Trophoblast cell (in vitro differentiated cells and primary cell): ENCODE measurements around the gene SLC29A2.

Experiments used
- DNase-seq, 2 donors: peaks; one replicate each; pipeline ENCODE4 v3.0.0-alpha.2; 2016
- H2AFZ ChIP-seq: 2 replicates; pipeline ENCODE4 v1.6.1; 2013; ENCODE audit warnings: low read length, moderate library complexity, mild to moderate bottlenecking; ENCODE audit not compliant: insufficient read depth, poor library complexity
- H2AK5ac ChIP-seq: 2 replicates; pipeline ENCODE4 v1.6.1; 2013; ENCODE audit warnings: mild to moderate bottlenecking, low read length
- H2BK120ac ChIP-seq: 2 replicates; pipeline ENCODE4 v1.6.1; 2013; ENCODE audit warnings: low read length, mild to moderate bottlenecking, moderate library complexity; ENCODE audit not compliant: insufficient read depth, poor library complexity
- H2BK12ac ChIP-seq: 2 replicates; pipeline ENCODE4 v1.6.1; 2013; ENCODE audit warnings: mild to moderate bottlenecking, low read length, moderate library complexity
- H2BK5ac ChIP-seq: 2 replicates; pipeline ENCODE4 v1.6.1; 2013; ENCODE audit warnings: low read length, low read depth, moderate library complexity, mild to moderate bottlenecking; ENCODE audit not compliant: poor library complexity
- H3K14ac ChIP-seq: 2 replicates; pipeline ENCODE4 v1.6.1; 2013; ENCODE audit warnings: mild to moderate bottlenecking, low read length
- H3K18ac ChIP-seq: 2 replicates; pipeline ENCODE4 v1.6.1; 2013; ENCODE audit warnings: mild to moderate bottlenecking, low read length
- H3K23ac ChIP-seq: 2 replicates; pipeline ENCODE4 v1.6.1; 2013; ENCODE audit warnings: low read length
- H3K27ac ChIP-seq: 2 replicates; pipeline ENCODE4 v1.5.1; 2013; ENCODE audit warnings: low read depth, mild to moderate bottlenecking, inconsistent platforms, low read length, moderate library complexity
- H3K27me3 ChIP-seq: 2 replicates; pipeline ENCODE4 v1.6.1; 2013; ENCODE audit warnings: inconsistent platforms, mild to moderate bottlenecking, low read length, moderate library complexity; ENCODE audit not compliant: insufficient read depth
- H3K36me3 ChIP-seq, 2 experiments: 1 replicate in 1 of 2; 2 replicates in 1 of 2; pipeline ENCODE4 v1.6.1; 2013; ENCODE audit warnings: low read length in 2 of 2, mild to moderate bottlenecking in 2 of 2, moderate library complexity in 1 of 2; ENCODE audit not compliant: insufficient read depth in 2 of 2, control insufficient read depth in 1 of 2
- H3K4ac ChIP-seq: 2 replicates; pipeline ENCODE4 v1.6.1; 2013; ENCODE audit warnings: low read depth, mild to moderate bottlenecking, low read length, moderate library complexity
- H3K4me1 ChIP-seq, 2 experiments: 1 replicate in 1 of 2; 2 replicates in 1 of 2; pipeline ENCODE4 v1.6.1; 2013; ENCODE audit warnings: low read length in 2 of 2, mild to moderate bottlenecking in 2 of 2, moderate library complexity in 1 of 2; ENCODE audit not compliant: insufficient read depth in 2 of 2, control insufficient read depth in 1 of 2
- H3K4me2 ChIP-seq: 2 replicates; pipeline ENCODE4 v1.6.1; 2013; ENCODE audit warnings: inconsistent platforms, mild to moderate bottlenecking, low read length, moderate library complexity
- H3K4me3 ChIP-seq: 2 replicates; pipeline ENCODE4 v1.5.1; 2013; ENCODE audit warnings: mild to moderate bottlenecking, low read depth, low read length, inconsistent platforms
- H3K79me1 ChIP-seq: one replicate; pipeline ENCODE4 v1.6.1; 2013; ENCODE audit warnings: low read length
- H3K79me2 ChIP-seq: 2 replicates; pipeline ENCODE4 v1.6.1; 2013; ENCODE audit warnings: low read length, mild to moderate bottlenecking; ENCODE audit not compliant: control insufficient read depth, insufficient read depth, poor library complexity
- H3K9ac ChIP-seq: 2 replicates; pipeline ENCODE4 v1.6.1; 2013; ENCODE audit warnings: mild to moderate bottlenecking, low read length
- H3K9me3 ChIP-seq: 2 replicates; pipeline ENCODE4 v1.6.1; 2013; ENCODE audit warnings: low read depth, mild to moderate bottlenecking, control low read depth, inconsistent platforms, low read length; ENCODE audit not compliant: insufficient read depth
- H4K12ac ChIP-seq: 2 replicates; pipeline ENCODE4 v1.6.1; 2013; ENCODE audit warnings: low read depth, mild to moderate bottlenecking, low read length, moderate library complexity
- H4K8ac ChIP-seq: 2 replicates; pipeline ENCODE4 v1.6.1; 2013; ENCODE audit warnings: low read depth, mild to moderate bottlenecking, low read length, moderate library complexity
- H4K91ac ChIP-seq: one replicate; pipeline ENCODE4 v1.6.1; 2013; ENCODE audit warnings: low read depth, mild to moderate bottlenecking, low read length, moderate library complexity
- WGBS: extraction: QIAGEN DNeasy Blood & Tissue Kit; methylation state at CpG from one replicate; pipeline ENCODE4 v1.1.7; 2013; ENCODE audit warnings: missing lambda C conversion rate; ENCODE audit not compliant: insufficient read length, insufficient coverage; ENCODE audit errors: extremely low coverage; 5-methylcytosine and 5-hydroxymethylcytosine counted together

SLC29A2 gene

DNA sequence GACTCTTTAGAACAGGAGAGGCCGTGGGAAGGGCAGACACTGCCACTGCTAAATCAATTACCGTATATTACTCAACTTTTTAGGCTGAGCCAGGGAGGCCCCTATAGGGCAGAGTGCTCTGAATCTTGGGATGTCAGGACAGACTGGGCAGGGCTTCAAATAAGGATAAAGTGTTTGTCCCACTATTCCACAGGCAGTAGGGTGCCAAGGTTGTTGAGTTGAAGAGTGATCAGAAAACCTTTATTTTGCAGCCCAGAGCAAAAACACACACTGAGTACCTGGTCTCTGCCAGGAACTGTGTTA lies 22.5 kb downstream of the SLC29A2 start:
- Histone ChIP-seq H3K4me2 (no peak overlapping the region), H2AK5ac (no peak overlapping the region), H3K9me3 (no peaks in the 10 kb centered on the region), H4K8ac (no peak overlapping the region), H2BK12ac (no peak overlapping the region), H3K4me3 (no peak overlapping the region), H3K18ac (no peak overlapping the region), H2BK5ac (no peak overlapping the region), H4K91ac (no peak overlapping the region), H2BK120ac (no peak overlapping the region), H3K27me3 (no peaks in the 10 kb centered on the region), H3K9ac (no peak overlapping the region), H3K4ac (no peak overlapping the region), H3K27ac (no peak overlapping the region), H3K36me3 (no peaks in the 10 kb centered on the region), H3K79me2 (peaks cover 10% of the 10 kb centered on the region), H3K79me1 (peaks cover 11% of the 10 kb centered on the region), H2AFZ (no peak overlapping the region), H3K14ac (no peak overlapping the region), H3K4me1 (peaks cover 9 to 12% of the 10 kb centered on the region in 2 experiments), H3K23ac (no peak overlapping the region), H4K12ac (no peak overlapping the region)
- no peak for DNase-seq
- WGBS = no CpG with 5 or more reads among the region's 2 CpGs

DNA sequence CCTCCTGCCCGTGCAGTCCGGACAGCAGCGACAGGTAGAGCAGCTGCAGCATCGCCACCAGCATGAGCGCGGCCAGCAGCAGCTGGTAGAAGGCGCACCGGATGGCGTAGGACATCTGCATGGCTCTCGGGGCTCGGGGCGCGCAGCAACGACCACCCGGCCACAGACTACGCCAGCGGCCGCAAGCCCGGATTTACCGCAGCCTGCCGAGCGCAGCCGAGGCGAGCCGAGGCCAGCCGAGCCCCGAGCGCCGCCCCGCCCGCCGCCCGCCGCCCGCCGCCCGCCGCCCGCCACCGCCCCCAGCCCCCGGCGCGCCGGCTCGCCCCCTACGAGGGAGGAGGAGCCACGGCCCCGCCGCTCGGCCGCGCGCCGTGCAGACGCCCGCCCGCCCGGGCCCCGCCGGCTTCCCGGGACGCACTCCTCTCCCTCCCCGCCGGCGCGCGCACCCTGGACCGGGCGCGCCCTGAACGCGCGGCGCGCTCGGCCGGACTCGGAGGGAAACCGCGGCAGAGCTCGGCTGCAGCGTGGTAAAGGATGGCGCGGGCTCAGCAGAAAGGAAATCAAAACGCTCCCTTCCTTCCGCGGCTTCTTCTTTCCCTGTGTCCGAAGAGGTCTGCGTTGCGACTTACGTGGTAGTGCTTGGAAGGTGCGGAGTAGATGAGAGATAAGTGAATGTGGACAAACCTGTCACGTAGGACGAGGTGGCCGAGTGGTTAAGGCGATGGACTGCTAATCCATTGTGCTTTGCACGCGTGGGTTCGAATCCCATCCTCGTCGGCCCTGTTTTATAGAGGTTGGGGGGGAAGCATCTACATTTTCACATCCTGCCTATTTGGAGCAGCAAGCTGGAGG lies 23.9 kb downstream of the SLC29A2 start, which contains the start of gene B4GAT1:
Gene B4GAT1, minus strand, starts transcription at position 205 of the 852 bp plus-strand sequence. Its CDS starts 84 bp downstream, at position 121.
- Histone ChIP-seq H3K14ac (peak within 1 kb of the TSS; percentile 69), H4K8ac (peak within 1 kb of the TSS; percentile 83), H3K79me2 (peaks cover 10% of the 10 kb centered on the region), H3K36me3 (no peaks in the 10 kb centered on the region), H3K4me2 (peak within 1 kb of the TSS; percentile 98), H3K23ac (no peak within 1 kb of the TSS), H2BK12ac (no peak within 1 kb of the TSS), H3K18ac (peak within 1 kb of the TSS; percentile 77), H3K9me3 (no peaks in the 10 kb centered on the region), H4K91ac (peak within 1 kb of the TSS; percentile 44), H3K79me1 (peaks cover 11% of the 10 kb centered on the region), H3K27me3 (no peaks in the 10 kb centered on the region), H3K4me3 (peak within 1 kb of the TSS; percentile 85), H3K4ac (peak within 1 kb of the TSS; percentile 49), H2AK5ac (peak within 1 kb of the TSS; percentile 16), H2AFZ (peak within 1 kb of the TSS; percentile 80), H3K27ac (peak within 1 kb of the TSS; percentile 81), H4K12ac (peak within 1 kb of the TSS; percentile 81), H2BK5ac (peak within 1 kb of the TSS; percentile 28), H3K9ac (peak within 1 kb of the TSS; percentile 79), H3K4me1 (peaks cover 9 to 12% of the 10 kb centered on the region in 2 experiments), H2BK120ac (peak within 1 kb of the TSS; percentile 21)
- WGBS = no CpG with 5 or more reads among the region's 101 CpGs
- peak; percentile 88 to 95 for DNase-seq

GRCh38 chr11:66346476-66347424 lies 24.8 kb downstream of the SLC29A2 start:
- Histone ChIP-seq H3K27me3 (no peaks in the 10 kb centered on the region), H3K4me2 (peak overlapping the region; percentile 98), H2BK120ac (no peak overlapping the region), H3K23ac (no peak overlapping the region), H3K14ac (peak overlapping the region; percentile 69), H3K9ac (peak overlapping the region; percentile 74), H3K4me3 (peak overlapping the region; percentile 84), H4K12ac (peak overlapping the region; percentile 81), H3K9me3 (peaks cover 1% of the 10 kb centered on the region), H2AK5ac (peak overlapping the region; percentile 16), H3K4ac (peak overlapping the region; percentile 49), H4K8ac (peak overlapping the region; percentile 83), H3K18ac (peak overlapping the region; percentile 77), H4K91ac (peak overlapping the region; percentile 44), H3K27ac (peak overlapping the region; percentile 14), H3K79me1 (peaks cover 11% of the 10 kb centered on the region), H2AFZ (peak overlapping the region; percentile 80), H2BK5ac (no peak overlapping the region), H3K4me1 (peaks cover 9 to 12% of the 10 kb centered on the region in 2 experiments), H3K79me2 (peaks cover 10% of the 10 kb centered on the region), H3K36me3 (peaks cover 5 to 6% of the 10 kb centered on the region in 2 experiments), H2BK12ac (no peak overlapping the region)
- no CpG with 5 or more reads among the region's 68 CpGs for WGBS
- no peak for DNase-seq

DNA sequence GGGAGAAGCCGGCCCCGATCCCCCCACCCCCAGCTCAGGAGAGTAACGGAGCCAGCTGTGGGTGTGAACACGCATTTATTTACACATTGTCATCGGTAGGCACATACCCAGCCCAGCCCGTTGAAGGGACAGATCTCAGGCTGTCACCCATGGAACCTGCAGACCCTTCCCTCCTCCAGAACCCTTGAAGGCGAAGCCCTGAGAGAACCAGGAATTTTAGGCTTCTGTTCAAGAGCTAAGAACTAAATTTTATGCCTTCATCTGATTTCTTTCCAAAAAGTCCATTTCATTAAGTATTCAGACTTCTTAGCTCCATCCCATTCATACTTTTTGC lies 26.3 kb downstream of the SLC29A2 start:
- H3K18ac ChIP-seq = no peak overlapping the region
- DNase-seq = no peak
- H3K27me3 ChIP-seq = no peaks in the 10 kb centered on the region
- peak overlapping the region; percentile 14 for H2AFZ ChIP-seq
- H4K8ac ChIP-seq = peak overlapping the region; percentile 92
- peaks cover 20 to 21% of the 10 kb centered on the region in 2 experiments for H3K36me3 ChIP-seq
- no peak overlapping the region for H3K23ac ChIP-seq
- peak overlapping the region; percentile 69 for H3K4me2 ChIP-seq
- H3K9ac ChIP-seq = peak overlapping the region; percentile 2
- no peak overlapping the region for H2AK5ac ChIP-seq
- no peak overlapping the region for H2BK5ac ChIP-seq
- no CpG with 5 or more reads among the region's 7 CpGs for WGBS
- H3K4me1 ChIP-seq = peaks cover 9 to 12% of the 10 kb centered on the region in 2 experiments
- peak overlapping the region; percentile 49 for H3K4ac ChIP-seq
- H2BK120ac ChIP-seq = no peak overlapping the region
- no peak overlapping the region for H2BK12ac ChIP-seq
- H4K12ac ChIP-seq = peak overlapping the region; percentile 54
- H3K9me3 ChIP-seq = peaks cover 4% of the 10 kb centered on the region
- no peak overlapping the region for H3K27ac ChIP-seq
- peak overlapping the region; percentile 16 for H4K91ac ChIP-seq
- peaks cover 10% of the 10 kb centered on the region for H3K79me2 ChIP-seq
- H3K14ac ChIP-seq = no peak overlapping the region
- peak overlapping the region; percentile 2 for H3K4me3 ChIP-seq
- peaks cover 11% of the 10 kb centered on the region for H3K79me1 ChIP-seq
